Measurements from ENCODE around the gene PGRMC2. TPM values are rescaled to one million over a fixed set of nuclear protein-coding genes. Genes with fewer than 3 reads are reported as not detected.
A peak's percentile ranks its signal among the peaks of the same experiment; 100 is the strongest.

Gene PGRMC2
- polyA plus RNA-seq, 2 of the 4 experiments (the other 2 are of a cell fraction): 48.1 to 124 TPM

GRCh38 chr4:128227991-128228571 is 59.5 kb downstream of the PGRMC2 start:
- DNase-seq (ENCODE audit: low read depth in 1 of 2, low spot score in 1 of 2) (peak in 1 of 2 experiments; percentile 11), FAIRE-seq (no peak), ATAC-seq (no peak)
- ChIA-PET POLR2A (no interaction called here), CTCF (interaction anchor here (1.3 to 1.5 kb wide), 2 partner anchors 8 to 199 kb away, joined by 3 to 4 read pairs; no protein-coding TSS in a partner anchor)
- WGBS (ENCODE audit: missing lambda C conversion rate): 40% methylated on average over 2 of the region's 2 CpGs
- Histone ChIP-seq H3K4me1 (peaks cover 6% of the 10 kb centered on the region; the same call in 2 of the 3 replicates), H3K4me2 (no peak overlapping the region), H3K4me3 (no peak overlapping the region), H3K27ac (peak overlapping the region in 1 of 2 experiments; percentile 35; a peak in 1 of 6 replicates), H3K9me3 (0 out of 3 replicates have a peak, but pooled peaks cover 7% of the 10 kb centered on the region)
- TF ChIP-seq E2F6 (IDR thresholded peaks at IDR 0.05; ENCODE audit: borderline replicate concordance, low read depth) (no peak), EHMT2 (IDR thresholded peaks at IDR 0.05; ENCODE audit: low read depth) (no peak), ATOH8 (CRISPR knock-in tag; IDR thresholded peaks at IDR 0.05; ENCODE audit: low read depth) (no peak), EP300 (IDR thresholded peaks at IDR 0.05) (no peak), ZFP36 (IDR thresholded peaks at IDR 0.05; ENCODE audit: borderline replicate concordance, partially characterized antibody) (no peak), SMC3 (IDR thresholded peaks at IDR 0.05) (no peak), RFX5 (IDR thresholded peaks at IDR 0.05) (no peak), CTCF (IDR thresholded peaks at IDR 0.05) (no peak), CBX8 (IDR thresholded peaks at IDR 0.05) (no peak), RCOR1 (IDR thresholded peaks at IDR 0.05; ENCODE audit: low read depth, low read length) (no peak), RARB (CRISPR knock-in tag; IDR thresholded peaks at IDR 0.05) (no peak), HOXB13 (CRISPR knock-in tag; IDR thresholded peaks at IDR 0.05; ENCODE audit: low read depth) (no peak), BCL3 (IDR thresholded peaks at IDR 0.05) (no peak)

GRCh38 chr4:128225148-128225547 is 62.5 kb downstream of the PGRMC2 start:
- ATAC-seq: no peak
- peaks cover 6% of the 10 kb centered on the region; the same call in 2 of the 3 replicates for H3K4me1 ChIP-seq
- CTCF ChIA-PET: no interaction called here
- POLR2A ChIA-PET: no interaction called here
- no peak overlapping the region for H3K4me3 ChIP-seq
- TF ChIP-seq CBX8 (IDR thresholded peaks at IDR 0.05): no peak
- no peak for TF ChIP-seq TFCP2L1 (CRISPR knock-in tag; IDR thresholded peaks at IDR 0.05)
- no peak for DNase-seq (ENCODE audit: low read depth in 1 of 2, low spot score in 1 of 2)
- 43% methylated on average over 2 of the region's 2 CpGs for WGBS (ENCODE audit: missing lambda C conversion rate)
- no peak for FAIRE-seq
- 0 out of 3 replicates have a peak, but pooled peaks cover 5% of the 10 kb centered on the region for H3K9me3 ChIP-seq
- no peak overlapping the region for H3K27ac ChIP-seq
- H3K4me2 ChIP-seq: no peak overlapping the region

- POLR2A ChIA-PET: no interaction called here
- FAIRE-seq: no peak
- H3K9me3 ChIP-seq: no peaks in the 10 kb centered on the region
- no peak overlapping the region for H3K27ac ChIP-seq
- no peak for ATAC-seq
- CTCF ChIA-PET: no interaction called here
- DNase-seq (ENCODE audit: low read depth in 1 of 2, low spot score in 1 of 2): no peak
- peaks cover 6% of the 10 kb centered on the region; the same call in 2 of the 3 replicates for H3K4me1 ChIP-seq
- H3K4me2 ChIP-seq: no peak overlapping the region
- H3K4me3 ChIP-seq: no peak overlapping the region
- TF ChIP-seq MAZ (IDR thresholded peaks at IDR 0.05; ENCODE audit: borderline replicate concordance, low read depth, low read length): no peak
- no peak for TF ChIP-seq MYC (IDR thresholded peaks at IDR 0.05; ENCODE audit: borderline replicate concordance, low read length)
- TF ChIP-seq ATOH8 (CRISPR knock-in tag; IDR thresholded peaks at IDR 0.05; ENCODE audit: low read depth): no peak
- no peak for TF ChIP-seq TP53 (CRISPR knock-in tag; IDR thresholded peaks at IDR 0.05)
- TF ChIP-seq ELK1 (IDR thresholded peaks at IDR 0.05; ENCODE audit: low read depth, low read length): no peak
- TF ChIP-seq ZNF302 (CRISPR knock-in tag; IDR thresholded peaks at IDR 0.05): no peak
- no peak for TF ChIP-seq POLR2A (IDR thresholded peaks at IDR 0.05; ENCODE audit: low read length)
- no peak for TF ChIP-seq MAFK (IDR thresholded peaks at IDR 0.05; ENCODE audit: partially characterized antibody)
- no peak for TF ChIP-seq SMC3 (IDR thresholded peaks at IDR 0.05)
- no peak for TF ChIP-seq HES2 (IDR thresholded peaks at IDR 0.05)
- no peak for TF ChIP-seq HOXB5 (CRISPR knock-in tag; IDR thresholded peaks at IDR 0.05)
- TF ChIP-seq PHF8 (IDR thresholded peaks at IDR 0.05; ENCODE audit: borderline replicate concordance, low read depth): no peak
- no peak for TF ChIP-seq HOXA7 (CRISPR knock-in tag; IDR thresholded peaks at IDR 0.05)
- no peak for TF ChIP-seq RAD21 (conservative IDR thresholded peaks at IDR 0.05 in 1 of 2, IDR thresholded peaks at IDR 0.05 in 1 of 2)
Measured at GRCh38 chr4:128221586-128221985, 66.0 kb downstream of the PGRMC2 start.
